HFF-Myc (cell line): ENCODE results near the gene NKX2-1.
"Not testable (repeated sequence)": the region's sequence is repeated elsewhere in the genome, so short reads cannot be mapped to it uniquely, and the experiment has no call there.

Experiments used
- DNase-seq: peaks from one replicate; pipeline ENCODE4 v3.0.0-alpha.2; 2011; ENCODE audit warnings: low read depth; ENCODE audit errors: extremely low read depth
- H3K4me3 ChIP-seq: replicated peaks from 2 replicates; pipeline ENCODE4 v1.5.1; 2011; ENCODE audit warnings: low read depth, mild to moderate bottlenecking, control low read depth, low read length
- CTCF ChIP-seq: IDR thresholded peaks from 2 replicates; pipeline ENCODE4 v1.5.1; 2012; ENCODE audit warnings: mild to moderate bottlenecking, low read depth, low read length, control low read depth; ENCODE audit errors: missing control alignments

Gene NKX2-1

GRCh38 chr14:36519431-36520321 lies at the start of gene NKX2-1:
NKX2-1 (minus strand) TSS chr14:36520232; CDS start chr14:36520129, 103 bp downstream.
- TF ChIP-seq CTCF, result no peak
- DNase-seq, result no peak
- no peak within 1 kb of the TSS for H3K4me3 ChIP-seq

- DNase-seq, result no peak
- no peak overlapping the region for H3K4me3 ChIP-seq
- peak; percentile 87 for TF ChIP-seq CTCF
These were observed 36.9 kb upstream of the NKX2-1 start for GRCh38 chr14:36556811-36557433.

GRCh38 chr14:36555998-36556743 lies 36.1 kb upstream of the NKX2-1 start:
- TF ChIP-seq CTCF, result no peak
- no peak overlapping the region for H3K4me3 ChIP-seq
- no peak for DNase-seq

- H3K4me3 ChIP-seq, result no peak overlapping the region
- peak; percentile 61 for TF ChIP-seq CTCF
- peak; percentile 26 for DNase-seq
These were observed 33.7 kb upstream of the NKX2-1 start for GRCh38 chr14:36553656-36554260.

GRCh38 chr14:36550899-36551298 lies 30.9 kb upstream of the NKX2-1 start:
- DNase-seq, result no peak
- H3K4me3 ChIP-seq, result no peak overlapping the region
- no peak for TF ChIP-seq CTCF

- not testable (repeated sequence) for DNase-seq, H3K4me3 ChIP-seq
These were observed 24.2 kb upstream of the NKX2-1 start for GRCh38 chr14:36544280-36544679.
